Choroid plexus epithelial cell (primary cell): ENCODE data around the gene DDX5.

Source experiments
- DNase-seq: peaks from one replicate; pipeline ENCODE4 v3.0.0-alpha.2; 2010; ENCODE audit warnings: low read depth
- H3K4me3 ChIP-seq: 2 replicates; pipeline ENCODE4 v1.5.1; 2011; ENCODE audit warnings: low read depth, mild to moderate bottlenecking, control low read depth, low read length, moderate library complexity
- TF ChIP-seq, protein P1 (sequence below): conservative IDR thresholded peaks from 2 replicates; pipeline ENCODE4 v1.5.1; 2011; ENCODE audit warnings: low read depth, mild to moderate bottlenecking, control low read depth, inconsistent platforms, low read length, moderate library complexity

The DDX5 gene

DNA sequence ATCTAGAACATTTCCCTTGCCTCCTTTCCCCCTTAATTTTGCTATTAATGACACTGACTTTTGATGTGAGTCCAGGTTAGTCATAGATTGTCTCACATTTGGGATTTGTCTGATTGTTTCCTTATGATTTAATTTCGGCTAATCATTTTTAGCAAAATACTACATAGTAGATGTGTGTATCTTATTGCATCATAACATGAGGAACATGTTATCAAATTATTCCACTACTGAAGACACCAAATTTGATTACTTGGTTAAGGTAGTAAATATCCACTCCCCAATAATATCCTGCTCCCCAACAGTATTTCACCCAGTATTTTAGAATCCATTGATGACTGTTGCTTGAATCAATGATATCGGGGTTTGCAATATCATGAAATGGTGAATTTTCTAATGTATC, 12.0 kb downstream of the DDX5 start:
- no peak overlapping the region for H3K4me3 ChIP-seq
- TF ChIP-seq, protein P1, sequence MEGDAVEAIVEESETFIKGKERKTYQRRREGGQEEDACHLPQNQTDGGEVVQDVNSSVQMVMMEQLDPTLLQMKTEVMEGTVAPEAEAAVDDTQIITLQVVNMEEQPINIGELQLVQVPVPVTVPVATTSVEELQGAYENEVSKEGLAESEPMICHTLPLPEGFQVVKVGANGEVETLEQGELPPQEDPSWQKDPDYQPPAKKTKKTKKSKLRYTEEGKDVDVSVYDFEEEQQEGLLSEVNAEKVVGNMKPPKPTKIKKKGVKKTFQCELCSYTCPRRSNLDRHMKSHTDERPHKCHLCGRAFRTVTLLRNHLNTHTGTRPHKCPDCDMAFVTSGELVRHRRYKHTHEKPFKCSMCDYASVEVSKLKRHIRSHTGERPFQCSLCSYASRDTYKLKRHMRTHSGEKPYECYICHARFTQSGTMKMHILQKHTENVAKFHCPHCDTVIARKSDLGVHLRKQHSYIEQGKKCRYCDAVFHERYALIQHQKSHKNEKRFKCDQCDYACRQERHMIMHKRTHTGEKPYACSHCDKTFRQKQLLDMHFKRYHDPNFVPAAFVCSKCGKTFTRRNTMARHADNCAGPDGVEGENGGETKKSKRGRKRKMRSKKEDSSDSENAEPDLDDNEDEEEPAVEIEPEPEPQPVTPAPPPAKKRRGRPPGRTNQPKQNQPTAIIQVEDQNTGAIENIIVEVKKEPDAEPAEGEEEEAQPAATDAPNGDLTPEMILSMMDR, result no peak
- DNase-seq, result no peak

DNA sequence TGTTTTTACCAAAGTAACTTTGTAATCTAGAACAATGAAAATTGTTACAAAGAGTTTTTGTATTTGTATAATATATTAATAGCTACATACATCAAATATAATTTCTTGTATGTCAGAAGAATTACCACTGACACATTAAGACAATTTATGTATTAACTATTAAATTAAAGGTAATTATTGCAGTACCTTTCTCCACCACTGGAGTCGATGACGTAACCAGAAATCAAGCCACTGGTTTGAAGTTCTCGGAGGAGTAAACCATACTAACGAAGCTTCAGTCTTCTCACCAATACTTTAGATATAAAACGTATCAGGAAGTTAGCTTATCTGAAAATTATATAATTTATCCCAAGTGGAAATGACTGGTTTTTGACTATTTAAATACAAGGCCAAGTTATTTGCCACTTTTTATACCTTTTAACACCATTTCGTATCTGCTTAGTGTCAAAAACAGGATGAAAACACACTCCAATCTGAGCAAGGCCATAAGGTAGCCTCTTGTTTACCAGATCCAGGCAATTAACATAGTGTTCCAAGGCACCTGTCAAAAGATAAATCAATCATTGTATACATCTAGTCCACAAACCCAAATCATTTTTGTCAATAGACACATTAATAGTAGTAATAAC, 13.5 kb downstream of the DDX5 start:
- DNase-seq, result peak; percentile 53
- TF ChIP-seq, protein P1, result peak; percentile 57
- no peak overlapping the region for H3K4me3 ChIP-seq

DNA sequence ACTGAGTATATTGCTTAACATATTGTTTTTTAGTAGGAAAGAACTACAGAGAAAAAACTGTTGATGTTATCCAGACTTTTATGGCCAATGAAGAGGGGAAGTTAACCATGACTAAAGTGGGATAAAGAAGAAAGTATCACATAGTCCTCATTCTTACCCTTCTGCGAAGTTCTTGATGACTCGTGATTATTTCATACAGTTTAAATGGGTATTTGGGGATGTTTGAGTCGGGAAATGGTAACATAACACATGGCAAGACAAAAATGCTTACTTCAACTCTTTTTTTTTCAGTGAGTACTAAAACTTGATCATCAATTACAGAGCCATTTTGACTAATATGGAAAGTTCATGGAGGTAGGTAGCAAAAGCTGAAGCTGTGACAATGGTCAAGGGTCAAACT, 14.1 kb downstream of the DDX5 start:
- no peak overlapping the region for H3K4me3 ChIP-seq
- TF ChIP-seq, protein P1, result no peak
- peak; percentile 41 for DNase-seq

DNA sequence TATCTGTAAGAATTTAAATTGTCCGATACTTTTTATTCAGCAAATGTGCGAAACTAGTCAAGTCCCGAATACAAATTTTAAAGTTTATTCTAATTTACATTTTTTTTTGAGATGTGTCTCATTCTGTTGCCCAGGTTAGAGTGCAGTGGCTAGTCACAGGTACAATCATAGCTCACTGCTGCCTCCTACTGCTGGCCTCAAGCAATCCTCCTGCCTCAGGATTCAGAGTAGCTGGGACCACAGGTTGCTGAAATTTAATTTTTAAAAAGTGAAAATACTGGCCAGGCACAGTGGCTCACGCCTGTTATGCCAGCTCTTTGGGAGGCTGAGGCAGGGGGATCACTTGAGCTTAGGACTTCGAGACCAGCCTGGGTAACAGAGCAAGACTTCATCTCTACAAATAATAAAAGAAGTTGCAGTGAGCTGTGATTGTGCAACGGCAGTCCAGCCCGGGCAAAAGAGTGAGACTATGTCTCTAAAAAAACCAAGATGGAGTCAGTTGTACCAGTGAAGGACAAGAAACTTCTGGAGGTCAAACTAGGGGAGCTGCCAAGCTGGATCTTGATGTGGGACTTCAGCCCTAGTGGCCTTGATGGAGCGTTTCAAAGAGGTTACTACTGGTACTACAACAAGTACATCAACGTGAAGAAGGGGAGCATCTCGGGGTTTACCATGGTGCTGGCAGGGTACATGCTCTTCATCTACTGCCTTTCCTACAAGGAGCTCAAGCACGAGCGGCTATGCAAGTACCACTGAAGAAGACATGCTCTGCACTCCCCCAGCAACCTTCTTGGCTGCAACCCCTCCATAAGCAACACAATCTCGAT, 14.8 kb downstream of the DDX5 start:
- TF ChIP-seq, protein P1, result peak; percentile 92
- DNase-seq, result peak; percentile 80

DNA sequence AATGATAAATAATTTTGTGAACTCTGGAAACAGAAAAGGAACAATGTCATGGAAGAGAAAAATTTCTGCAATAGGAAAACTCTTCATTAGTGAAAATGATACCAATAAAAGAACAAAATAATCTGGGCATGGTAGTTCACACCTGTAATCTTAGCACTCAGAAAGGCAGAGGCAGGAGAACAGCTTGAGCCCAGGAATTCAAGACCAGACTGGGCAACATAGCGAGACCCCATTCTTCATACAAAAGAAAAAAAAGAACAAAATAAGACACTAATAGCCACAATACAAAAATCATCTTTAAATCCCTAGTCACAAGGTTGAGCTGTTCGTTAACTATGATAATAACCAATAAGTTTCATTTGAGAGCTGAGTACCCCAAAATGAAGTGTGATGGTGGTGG, 17.8 kb downstream of the DDX5 start:
- no peak for DNase-seq
- no peak overlapping the region for H3K4me3 ChIP-seq
- TF ChIP-seq, protein P1, result no peak

More for the DNA sequence above, 14.8 kb downstream of the DDX5 start:
- H3K4me3 ChIP-seq, result no peak overlapping the region

DNA sequence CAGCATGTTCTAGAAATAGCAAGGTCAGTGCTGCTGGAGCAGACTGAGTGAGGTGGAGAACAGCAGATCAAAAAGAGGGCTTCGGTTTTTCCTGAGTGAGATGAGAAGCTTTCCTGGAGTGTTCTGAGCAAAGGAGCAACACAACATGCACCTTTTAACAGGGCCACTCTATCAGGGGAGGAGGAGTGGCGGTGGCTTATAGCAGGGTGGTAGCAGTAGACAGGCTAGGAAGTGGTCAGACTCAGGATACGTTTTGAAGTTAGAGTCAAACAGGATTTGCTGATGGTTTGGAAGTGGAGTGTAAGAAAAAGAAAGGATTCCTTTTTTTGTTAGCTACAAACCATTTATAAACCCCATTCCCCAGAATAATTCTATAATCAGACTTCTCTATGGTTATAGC, 21.7 kb downstream of the DDX5 start:
- TF ChIP-seq, protein P1, result no peak
- no peak overlapping the region for H3K4me3 ChIP-seq
- no peak for DNase-seq
